D721Med (cell line): ENCODE measurements around the gene KRTAP21-2.

Experiments used
- DNase-seq: peaks from one replicate; pipeline ENCODE4 v3.0.0; 2011; ENCODE audit warnings: low spot score; ENCODE audit not compliant: insufficient read length
- FAIRE-seq: peaks from 2 replicates; lab custom pipeline; 2011; peaks lifted over from hg19 to GRCh38; lab: Jason Lieb, UNC
- CTCF ChIP-seq: IDR thresholded peaks from 2 replicates; pipeline ENCODE4 v1.5.1; 2012; ENCODE audit warnings: mild to moderate bottlenecking, control low read depth; ENCODE audit not compliant: insufficient read depth; ENCODE audit errors: missing control alignments

The KRTAP21-2 gene

GRCh38 chr21:30714456-30714855 lies 32.6 kb downstream of the KRTAP21-2 start:
- no peak for TF ChIP-seq CTCF
- no peak for FAIRE-seq

DNA sequence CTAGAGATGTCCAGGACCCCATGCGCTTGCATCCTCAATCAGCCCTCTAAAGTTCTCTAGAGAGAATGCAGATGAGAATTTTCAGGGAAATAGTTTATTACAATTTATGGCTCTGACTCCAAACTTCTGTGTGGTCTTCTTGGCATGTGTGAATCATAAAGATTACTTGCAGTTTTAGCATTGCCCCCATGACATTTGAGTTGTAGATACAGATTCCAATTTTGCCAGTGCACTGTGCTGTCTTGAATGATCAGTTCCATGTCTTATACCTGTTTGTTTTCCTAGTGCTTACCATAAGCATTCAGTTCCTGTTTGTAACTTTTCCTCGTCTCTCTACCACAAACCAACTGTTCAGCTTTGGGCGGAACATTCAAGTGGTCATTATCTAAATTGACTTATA lies 33.3 kb downstream of the KRTAP21-2 start:
- no peak for TF ChIP-seq CTCF
- no peak for FAIRE-seq
- no peak for DNase-seq

More at GRCh38 chr21:30714456-30714855, 32.6 kb downstream of the KRTAP21-2 start:
- DNase-seq, result no peak

DNA sequence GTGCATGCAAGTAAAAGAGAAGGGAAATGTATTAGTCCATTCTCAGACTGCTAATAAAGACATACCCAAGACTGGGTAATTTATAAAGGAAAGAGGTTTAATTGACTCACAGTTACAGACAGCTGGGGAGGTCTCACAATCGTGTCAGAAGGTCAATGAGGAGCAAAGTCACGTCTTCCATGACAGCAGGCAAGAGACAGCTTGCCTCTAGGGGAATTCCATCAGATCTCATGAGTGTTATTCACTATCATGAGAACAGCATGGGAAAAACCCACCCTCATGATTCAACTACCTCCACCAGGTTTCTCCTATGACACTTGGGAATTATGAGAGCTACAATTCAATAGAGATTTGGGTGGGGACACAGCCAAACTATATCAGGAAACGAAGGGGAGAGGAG lies 36.6 kb downstream of the KRTAP21-2 start:
- FAIRE-seq (no peak), DNase-seq (no peak)
- TF ChIP-seq CTCF, result no peak

GRCh38 chr21:30707409-30707808 lies 39.6 kb downstream of the KRTAP21-2 start:
- no peak for TF ChIP-seq CTCF
- DNase-seq (no peak), FAIRE-seq (no peak)
